GM12892 (cell line): ENCODE measurements around the gene TYRO3.

Source experiments
- POLR2A ChIP-seq: IDR thresholded peaks from 2 replicates; pipeline ENCODE4 v1.6.1; 2011; ENCODE audit warnings: low read depth, low read length, control low read depth
- POLR2AphosphoS5 ChIP-seq: IDR thresholded peaks from 2 replicates; pipeline ENCODE4 v1.6.1; 2011; ENCODE audit warnings: low read depth, low read length, control low read depth
- TAF1 ChIP-seq: IDR thresholded peaks from 2 replicates; pipeline ENCODE4 v1.6.1; 2011; ENCODE audit warnings: low read depth, mild to moderate bottlenecking, control low read depth, low read length, borderline replicate concordance

GRCh38 chr15:41567862-41568261 lies 8.8 kb downstream of the TYRO3 start:
- TF ChIP-seq POLR2A: no peak
- TF ChIP-seq TAF1: no peak
- TF ChIP-seq POLR2AphosphoS5: no peak
